ENCODE data around the gene NEK5.

DNA sequence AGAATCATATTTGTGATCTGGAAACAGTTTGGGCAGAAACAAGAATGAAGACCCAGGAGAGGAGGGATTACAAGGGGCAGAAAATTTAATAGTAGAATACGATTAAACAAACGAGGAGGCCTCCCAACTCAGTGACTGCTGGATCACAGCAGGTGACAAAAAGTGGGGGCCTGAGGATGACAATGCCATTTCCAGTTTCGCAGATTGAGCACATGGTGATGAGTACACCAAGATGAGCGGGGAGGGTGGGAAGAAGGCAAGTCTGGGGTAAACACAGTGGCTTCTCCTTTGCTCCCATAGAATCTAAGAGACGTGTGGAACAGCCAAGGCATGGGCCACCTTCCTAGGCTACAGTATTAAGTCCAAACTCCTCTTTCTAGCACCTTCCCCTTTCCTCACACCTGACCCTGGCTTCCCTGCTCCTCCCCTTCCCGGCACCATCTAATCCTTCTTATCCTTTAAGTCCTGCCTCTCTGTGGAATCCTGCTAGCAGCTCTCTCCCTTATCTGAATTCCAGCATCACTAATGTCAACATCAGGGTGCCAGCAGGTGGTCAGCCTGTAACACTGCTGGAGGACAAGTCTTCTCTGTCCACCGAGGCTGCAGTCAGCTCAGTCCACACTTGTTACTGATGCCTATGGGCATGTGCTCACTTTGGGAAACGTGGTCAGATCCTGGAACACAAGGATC, 131.1 kb downstream of the NEK5 start:
- TF ChIP-seq, protein P1, sequence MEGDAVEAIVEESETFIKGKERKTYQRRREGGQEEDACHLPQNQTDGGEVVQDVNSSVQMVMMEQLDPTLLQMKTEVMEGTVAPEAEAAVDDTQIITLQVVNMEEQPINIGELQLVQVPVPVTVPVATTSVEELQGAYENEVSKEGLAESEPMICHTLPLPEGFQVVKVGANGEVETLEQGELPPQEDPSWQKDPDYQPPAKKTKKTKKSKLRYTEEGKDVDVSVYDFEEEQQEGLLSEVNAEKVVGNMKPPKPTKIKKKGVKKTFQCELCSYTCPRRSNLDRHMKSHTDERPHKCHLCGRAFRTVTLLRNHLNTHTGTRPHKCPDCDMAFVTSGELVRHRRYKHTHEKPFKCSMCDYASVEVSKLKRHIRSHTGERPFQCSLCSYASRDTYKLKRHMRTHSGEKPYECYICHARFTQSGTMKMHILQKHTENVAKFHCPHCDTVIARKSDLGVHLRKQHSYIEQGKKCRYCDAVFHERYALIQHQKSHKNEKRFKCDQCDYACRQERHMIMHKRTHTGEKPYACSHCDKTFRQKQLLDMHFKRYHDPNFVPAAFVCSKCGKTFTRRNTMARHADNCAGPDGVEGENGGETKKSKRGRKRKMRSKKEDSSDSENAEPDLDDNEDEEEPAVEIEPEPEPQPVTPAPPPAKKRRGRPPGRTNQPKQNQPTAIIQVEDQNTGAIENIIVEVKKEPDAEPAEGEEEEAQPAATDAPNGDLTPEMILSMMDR (IDR thresholded peaks at IDR 0.05) = no peak
- no peak for TF ChIP-seq EP300 (IDR thresholded peaks at IDR 0.05)

Data from upper lobe of left lung (tissue), 4 donors.